OCI-LY3 (cell line): ENCODE data around the gene TROAP.
A peak's percentile ranks its signal among the peaks of the same experiment; 100 is the strongest.

Experiments
- H2AFZ ChIP-seq: fragments of 200-600, 300-600 bp; shearing (Covaris generic); 2 replicates; pipeline ENCODE4 v1.6.0; 2014; ENCODE audit warnings: antibody characterized with exemption, low read depth, low read length
- H3K27ac ChIP-seq: fragments of 200-600, 300-600 bp; sonication (generic); 2 replicates; pipeline ENCODE4 v1.5.1; 2014; ENCODE audit warnings: mild to moderate bottlenecking, low read length, moderate library complexity, mixed read lengths
- H3K27me3 ChIP-seq: fragments of 200-600, 300-600 bp; sonication (generic); 2 replicates; pipeline ENCODE4 v1.6.1; 2014; ENCODE audit warnings: low read depth, low read length, mixed read lengths
- H3K36me3 ChIP-seq: fragments of 200-600, 300-600 bp; sonication (generic); replicated peaks from 2 replicates; pipeline ENCODE3; 2014; ENCODE audit warnings: low read depth, low read length, mixed read lengths
- H3K4me1 ChIP-seq: fragments of 300-600, 200-600 bp; sonication (generic); 2 replicates; pipeline ENCODE4 v1.6.1; 2014; ENCODE audit warnings: low read length, mixed read lengths
- H3K4me2 ChIP-seq: fragments of 200-600, 300-600 bp; sonication (generic); 2 replicates; pipeline ENCODE4 v1.6.1; 2014; ENCODE audit warnings: low read length, mixed read lengths
- H3K4me3 ChIP-seq: fragments of 300-600, 200-600 bp; sonication (generic); 2 replicates; pipeline ENCODE4 v1.5.1; 2014; ENCODE audit warnings: antibody characterized with exemption, mild to moderate bottlenecking, low read length, moderate library complexity
- H3K79me2 ChIP-seq: fragments of 300-600, 200-600 bp; shearing (Covaris generic); 2 replicates; pipeline ENCODE4 v1.6.1; 2014; ENCODE audit warnings: mild to moderate bottlenecking, low read length, mixed read lengths
- H3K9ac ChIP-seq: fragments of 300-600, 200-600 bp; shearing (Covaris generic); 2 replicates; pipeline ENCODE4 v1.6.0; 2014; ENCODE audit warnings: mild to moderate bottlenecking, low read length, moderate library complexity
- H3K9me3 ChIP-seq: fragments of 200-600, 300-600 bp; shearing (Covaris generic); 2 replicates; pipeline ENCODE4 v1.6.1; 2014; ENCODE audit warnings: low read length, mixed read lengths; ENCODE audit not compliant: insufficient read depth
- H4K20me1 ChIP-seq: fragments of 200-600, 300-600 bp; sonication (generic); 2 replicates; pipeline ENCODE4 v1.6.1; 2016; ENCODE audit warnings: low read length, mixed read lengths; ENCODE audit not compliant: insufficient read depth
- CTCF ChIP-seq: fragments of 200-600, 300-600 bp; sonication (generic); IDR thresholded peaks from 2 replicates; pipeline ENCODE4 v1.5.1; 2014; ENCODE audit warnings: antibody characterized with exemption, low read length, low read depth
- EZH2phosphoT487 ChIP-seq: fragments of 200-600 bp; shearing (Covaris generic); IDR thresholded peaks from 2 replicates; pipeline ENCODE4 v1.6.1; 2018; ENCODE audit warnings: antibody characterized with exemption, mixed run types, low read depth

The TROAP gene

DNA sequence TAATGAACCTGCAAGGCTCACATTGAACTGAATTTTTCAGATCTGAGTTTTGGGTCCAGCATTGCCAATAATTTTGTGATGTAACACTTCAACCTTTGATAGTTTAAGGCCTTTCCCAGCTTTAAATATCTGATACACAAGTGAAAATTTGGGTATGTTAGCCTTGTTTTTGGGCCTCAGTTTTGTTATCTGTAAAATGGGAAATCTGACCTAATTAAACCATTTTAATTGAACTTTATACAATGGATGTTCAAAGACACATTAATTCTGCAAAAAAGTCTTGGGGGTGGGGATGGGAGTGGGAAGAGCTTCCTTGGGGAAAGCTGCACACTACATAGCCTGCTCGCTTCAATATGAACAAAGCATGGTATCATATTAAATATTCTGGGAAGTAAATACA lies 39.0 kb downstream of the TROAP start:
- no peak overlapping the region for H3K9ac ChIP-seq
- H4K20me1 ChIP-seq, result no peaks in the 10 kb centered on the region
- H3K4me1 ChIP-seq, result peaks cover 7% of the 10 kb centered on the region; the same call in 1 of the 2 replicates
- peaks cover 3% of the 10 kb centered on the region; the same call in 1 of the 2 replicates for H3K79me2 ChIP-seq
- no peaks in the 10 kb centered on the region for H3K9me3 ChIP-seq
- no peaks in the 10 kb centered on the region for H3K27me3 ChIP-seq
- TF ChIP-seq CTCF (no peak), EZH2phosphoT487 (no peak)
- no peak overlapping the region for H3K27ac ChIP-seq
- H3K4me3 ChIP-seq, result no peak overlapping the region
- no peak overlapping the region for H3K4me2 ChIP-seq
- H2AFZ ChIP-seq, result no peak overlapping the region
- H3K36me3 ChIP-seq, result no peaks in the 10 kb centered on the region

- no peaks in the 10 kb centered on the region for H3K9me3 ChIP-seq
- no peaks in the 10 kb centered on the region for H3K27me3 ChIP-seq
- H3K79me2 ChIP-seq, result peaks cover 31% of the 10 kb centered on the region
- H3K4me2 ChIP-seq, result no peak overlapping the region
- H3K4me1 ChIP-seq, result peaks cover 19% of the 10 kb centered on the region
- no peak overlapping the region for H3K9ac ChIP-seq
- H3K36me3 ChIP-seq, result no peaks in the 10 kb centered on the region
- peaks cover 13% of the 10 kb centered on the region; the same call in 1 of the 2 replicates for H4K20me1 ChIP-seq
- no peak overlapping the region for H3K27ac ChIP-seq
- no peak overlapping the region for H3K4me3 ChIP-seq
- no peak overlapping the region for H2AFZ ChIP-seq
- no peak for TF ChIP-seq EZH2phosphoT487
- TF ChIP-seq CTCF, result no peak
Measured at GRCh38 chr12:49364989-49365388, 41.9 kb downstream of the TROAP start.

GRCh38 chr12:49365542-49365941 lies 42.5 kb downstream of the TROAP start:
- Histone ChIP-seq H3K27me3 (no peaks in the 10 kb centered on the region), H3K36me3 (no peaks in the 10 kb centered on the region), H3K4me2 (peak overlapping the region; percentile 80), H2AFZ (no peak overlapping the region), H3K4me3 (peak overlapping the region; percentile 87), H4K20me1 (peaks cover 17% of the 10 kb centered on the region; the same call in 1 of the 2 replicates), H3K9me3 (no peaks in the 10 kb centered on the region), H3K79me2 (peaks cover 36% of the 10 kb centered on the region), H3K9ac (no peak overlapping the region), H3K27ac (no peak overlapping the region), H3K4me1 (peaks cover 23% of the 10 kb centered on the region)
- TF ChIP-seq CTCF (no peak), EZH2phosphoT487 (no peak)

DNA sequence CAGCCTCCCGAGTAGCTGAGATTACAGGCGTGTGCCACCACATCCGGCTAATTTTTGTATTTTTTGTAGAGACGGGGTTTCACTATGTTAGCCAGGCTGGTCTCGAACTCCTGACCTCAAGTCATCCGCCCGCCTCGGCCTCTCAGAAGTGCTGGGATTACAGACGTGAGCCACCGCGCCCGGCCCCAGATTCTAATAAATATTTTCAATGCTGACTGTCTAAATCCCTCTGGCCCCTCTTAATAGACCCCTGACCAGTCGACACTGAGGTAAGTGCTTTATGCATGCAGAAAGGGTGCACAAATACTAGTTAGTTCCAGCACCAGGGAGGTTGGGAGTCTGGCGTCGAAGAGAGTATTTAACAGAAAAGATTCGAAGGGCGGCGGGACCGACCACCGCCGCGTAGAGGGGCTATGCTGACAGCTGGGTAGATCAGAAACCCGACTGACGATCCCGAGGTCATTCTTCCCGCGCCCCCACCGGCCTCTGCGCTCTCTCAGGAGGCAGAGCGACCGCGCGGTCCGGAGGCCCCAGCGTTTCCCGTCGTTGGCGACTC lies 43.1 kb downstream of the TROAP start:
- peak overlapping the region; percentile 87 for H3K4me3 ChIP-seq
- no peaks in the 10 kb centered on the region for H3K9me3 ChIP-seq
- H3K4me2 ChIP-seq, result peak overlapping the region; percentile 80
- H3K4me1 ChIP-seq, result peaks cover 24% of the 10 kb centered on the region
- peaks cover 19% of the 10 kb centered on the region; the same call in 1 of the 2 replicates for H4K20me1 ChIP-seq
- H3K27me3 ChIP-seq, result no peaks in the 10 kb centered on the region
- H3K9ac ChIP-seq, result peak overlapping the region; percentile 96
- H3K79me2 ChIP-seq, result peaks cover 43% of the 10 kb centered on the region
- TF ChIP-seq EZH2phosphoT487 (no peak), CTCF (no peak)
- H3K36me3 ChIP-seq, result no peaks in the 10 kb centered on the region
- H2AFZ ChIP-seq, result peak overlapping the region; percentile 74
- peak overlapping the region; percentile 83 for H3K27ac ChIP-seq
